DND-41 (cell line): ENCODE results near the gene ADCY10.

Source experiments
- CTCF ChIP-seq: IDR thresholded peaks from 2 replicates; pipeline ENCODE4 v1.5.1; 2012; ENCODE audit warnings: borderline replicate concordance, low read length, moderate library complexity, mild to moderate bottlenecking; ENCODE audit not compliant: poor library complexity, severe bottlenecking; ENCODE audit errors: extremely low read depth
- EZH2 ChIP-seq: IDR thresholded peaks from 3 replicates; pipeline ENCODE4 v1.6.1; 2012; ENCODE audit warnings: borderline replicate concordance, low read depth, mild to moderate bottlenecking, moderate library complexity, low read length, inconsistent platforms; ENCODE audit not compliant: severe bottlenecking

GRCh38 chr1:167781558-167781957 lies 132.4 kb downstream of the ADCY10 start:
- TF ChIP-seq CTCF (no peak), EZH2 (no peak)
